GM23338 (cell line): Measurements from ENCODE around the gene ZNF438. TPM values are rescaled to one million over a fixed set of nuclear protein-coding genes. Genes with fewer than 3 reads are reported as not detected.

Experiments
- ATAC-seq: fragments of 200-7000 bp; cut with Tn5 transposase; 3 replicates; pipeline ENCODE4 v1.9.1; 2020
- DNase-seq: peaks from one replicate; pipeline ENCODE4 v3.0.0-alpha.2; 2015; ENCODE audit warnings: low spot score
- H2AFZ ChIP-seq: fragments of 200-600 bp; sonication (generic); 2 replicates; pipeline ENCODE4 v1.8.0; 2016; ENCODE audit warnings: antibody characterized with exemption, mild to moderate bottlenecking, moderate library complexity
- H3F3A ChIP-seq: fragments of 200-600 bp; sonication (generic); replicated peaks from 2 replicates; pipeline ENCODE4 v1.8.0; 2017; ENCODE audit warnings: antibody characterized with exemption, mixed run types, low read depth
- H3K27ac ChIP-seq: fragments of 200-600 bp; sonication (generic); 2 replicates; pipeline ENCODE4 v1.6.1; 2016; ENCODE audit warnings: low read depth
- H3K27me3 ChIP-seq: fragments of 200-600 bp; sonication (generic); 2 replicates; pipeline ENCODE4 v1.8.0; 2016; ENCODE audit warnings: mild to moderate bottlenecking, mixed run types, moderate library complexity; ENCODE audit not compliant: insufficient read depth
- H3K36me3 ChIP-seq: fragments of 200-600 bp; sonication (generic); 2 replicates; pipeline ENCODE4 v1.8.0; 2016; ENCODE audit warnings: mild to moderate bottlenecking; ENCODE audit not compliant: insufficient read depth
- H3K4me1 ChIP-seq: fragments of 200-600 bp; sonication (generic); 2 replicates; pipeline ENCODE4 v1.8.0; 2016; ENCODE audit warnings: mild to moderate bottlenecking, moderate library complexity; ENCODE audit not compliant: insufficient read depth
- H3K4me2 ChIP-seq: fragments of 200-600 bp; sonication (generic); 2 replicates; pipeline ENCODE4 v1.7.1; 2017; ENCODE audit warnings: mixed run types
- H3K4me3 ChIP-seq: fragments of 200-600 bp; sonication (generic); 2 replicates; pipeline ENCODE4 v1.6.1; 2016; ENCODE audit warnings: mixed run types
- H3K79me2 ChIP-seq: fragments of 200-600 bp; sonication (generic); replicated peaks from 2 replicates; pipeline ENCODE4 v1.8.0; 2017; ENCODE audit warnings: mild to moderate bottlenecking; ENCODE audit not compliant: insufficient read depth
- H3K9me2 ChIP-seq: fragments of 200-600 bp; sonication (generic); 2 replicates; pipeline ENCODE4 v1.8.0; 2017; ENCODE audit not compliant: insufficient read depth
- H4K20me1 ChIP-seq: fragments of 200-600 bp; sonication (generic); replicated peaks from 2 replicates; pipeline ENCODE4 v1.8.0; 2017; ENCODE audit warnings: mild to moderate bottlenecking; ENCODE audit not compliant: insufficient read depth
- H3K27ac Mint-ChIP-seq: 2 replicates; pipeline ENCODE4 v1.8.0; 2020; ENCODE audit warnings: inconsistent platforms, mild to moderate bottlenecking, moderate library complexity, mixed read lengths
- H3K27me3 Mint-ChIP-seq: 3 replicates; pipeline ENCODE4 v1.8.0; 2022; ENCODE audit warnings: low read depth, mild to moderate bottlenecking, moderate library complexity, mixed read lengths, inconsistent platforms; ENCODE audit not compliant: insufficient read depth, poor library complexity
- H3K36me3 Mint-ChIP-seq: 3 replicates; pipeline ENCODE4 v1.8.0; 2021; ENCODE audit warnings: low read depth, mild to moderate bottlenecking, inconsistent platforms, moderate library complexity, mixed read lengths
- H3K4me1 Mint-ChIP-seq: 3 replicates; pipeline ENCODE4 v1.8.0; 2020; ENCODE audit warnings: mild to moderate bottlenecking, inconsistent platforms, mixed read lengths
- H3K4me3 Mint-ChIP-seq: 3 replicates; pipeline ENCODE4 v1.8.0; 2021; ENCODE audit warnings: moderate library complexity, mild to moderate bottlenecking, inconsistent platforms, mixed read lengths
- H3K9me3 Mint-ChIP-seq: 3 replicates; pipeline ENCODE4 v1.8.0; 2020; ENCODE audit warnings: moderate library complexity, mild to moderate bottlenecking, inconsistent platforms, mixed read lengths
- CREB1 ChIP-seq: fragments of 250-450 bp; sonication (Bioruptor Pico); IDR thresholded peaks from 2 replicates; pipeline ENCODE4 v1.5.0; 2020; ENCODE audit warnings: low read depth, mild to moderate bottlenecking, moderate library complexity
- EZH2 ChIP-seq: fragments of 200-600 bp; sonication (generic); IDR thresholded peaks from one replicate; pipeline ENCODE4 v1.8.0; 2017; ENCODE audit warnings: antibody characterized with exemption, mild to moderate bottlenecking, low read depth; ENCODE audit not compliant: unreplicated experiment
- EZH2phosphoT487 ChIP-seq: fragments of 200-600 bp; sonication (generic); IDR thresholded peaks from one replicate; pipeline ENCODE4 v1.8.1; 2018; ENCODE audit warnings: antibody characterized with exemption; ENCODE audit not compliant: unreplicated experiment
- JUNB ChIP-seq: IDR thresholded peaks from one replicate; pipeline ENCODE4 v1.6.1; 2016; ENCODE audit warnings: antibody characterized with exemption; ENCODE audit not compliant: unreplicated experiment
- NANOG ChIP-seq: IDR thresholded peaks from 2 replicates; pipeline ENCODE4 v1.6.1; 2016; ENCODE audit warnings: antibody characterized with exemption, borderline replicate concordance
- POLR2AphosphoS5 ChIP-seq: IDR thresholded peaks from 2 replicates; pipeline ENCODE4 v1.6.1; 2016; ENCODE audit warnings: antibody characterized with exemption, low read depth
- STAT1 ChIP-seq: IDR thresholded peaks from one replicate; pipeline ENCODE4 v1.6.1; 2016; ENCODE audit warnings: antibody characterized with exemption; ENCODE audit not compliant: unreplicated experiment
- ZNF114 ChIP-seq: fragments of 250-450 bp; sonication (Bioruptor Pico); IDR thresholded peaks from 2 replicates; pipeline ENCODE4 v1.5.0; 2020; ENCODE audit warnings: mild to moderate bottlenecking, moderate library complexity
- ZNF331 ChIP-seq: fragments of 250-450 bp; sonication (Bioruptor Pico); IDR thresholded peaks from 2 replicates; pipeline ENCODE4 v1.5.0; 2020; ENCODE audit warnings: low read depth, mild to moderate bottlenecking, moderate library complexity
- polyA plus RNA-seq: library from polyadenylated mRNA; unstranded; fragments of >200 nt; fragmentation: Nextera tagmentation; extraction: Ambion mirVana; gene quantifications from 2 replicates; pipeline ENCODE4 v1.2.1, GENCODE V29; 2016
- total RNA-seq: library from RNA; depleted of rRNA; stranded (reverse); fragments of >200 nt; shearing (Covaris generic); gene quantifications from 2 replicates; pipeline ENCODE4 v1.2.3, GENCODE V29; 2014
- TF ChIP-seq, protein P1 (sequence below): IDR thresholded peaks from one replicate; pipeline ENCODE4 v1.6.1; 2018; ENCODE audit warnings: antibody characterized with exemption; ENCODE audit not compliant: unreplicated experiment
- TF ChIP-seq, protein P2 (sequence below), 2 experiments: fragments of 200-600 bp in 1 of 2; sonication (generic) in 1 of 2; conservative IDR thresholded peaks; 2 replicates each; pipeline versions ENCODE4 v1.5.1 to v1.6.1; 2016 to 2017; ENCODE audit warnings: antibody characterized with exemption in 2 of 2, low read depth in 2 of 2, mild to moderate bottlenecking in 2 of 2, moderate library complexity in 1 of 2
- TF ChIP-seq, protein P3 (sequence below): fragments of 250-450 bp; sonication (Bioruptor Pico); IDR thresholded peaks from 2 replicates; pipeline ENCODE4 v1.5.0; 2020; ENCODE audit warnings: mild to moderate bottlenecking, moderate library complexity
- TF ChIP-seq, protein P4 (sequence below): IDR thresholded peaks from 2 replicates; pipeline ENCODE4 v1.6.1; 2016; ENCODE audit warnings: antibody characterized with exemption

The ZNF438 gene
- total and polyA plus RNA-seq, 2 experiments from 2014 or later = 0.91 to 0.94 TPM

DNA sequence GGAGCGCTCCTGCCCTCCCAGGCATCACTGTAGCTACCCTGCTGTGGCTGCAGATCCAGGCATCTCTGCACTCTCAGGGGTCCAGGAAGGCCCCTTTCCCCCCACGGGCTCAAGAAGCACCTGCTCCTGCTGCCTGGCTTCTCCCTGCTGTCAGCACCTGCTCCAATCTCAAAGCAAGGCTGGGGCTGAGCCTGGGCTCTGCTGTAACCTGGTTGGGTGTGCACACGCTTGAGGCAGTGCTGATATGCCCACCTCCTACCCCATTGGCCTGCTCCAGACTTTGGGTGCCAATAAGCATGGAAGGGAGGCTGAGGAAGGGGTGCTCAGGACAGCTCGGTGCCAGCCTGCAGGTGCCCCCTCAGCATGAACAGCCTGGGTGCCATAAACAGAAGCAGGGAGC, 185.0 kb downstream of the ZNF438 start:
- peaks cover 12% of the 10 kb centered on the region for H3K9me3 Mint-ChIP-seq

More for the DNA sequence above, 185.0 kb downstream of the ZNF438 start:
- Mint-ChIP-seq H3K27ac (no peak overlapping the region), H3K36me3 (peaks cover 8% of the 10 kb centered on the region; the same call in 2 of the 3 replicates), H3K4me1 (no peaks in the 10 kb centered on the region; the same call in 2 of the 3 replicates), H3K4me3 (no peak overlapping the region), H3K27me3 (peaks cover 4% of the 10 kb centered on the region)
- H3K36me3 ChIP-seq = no peaks in the 10 kb centered on the region
- TF ChIP-seq JUNB = no peak
- TF ChIP-seq EZH2 = no peak
- TF ChIP-seq EZH2phosphoT487 = no peak
- TF ChIP-seq, protein P1, sequence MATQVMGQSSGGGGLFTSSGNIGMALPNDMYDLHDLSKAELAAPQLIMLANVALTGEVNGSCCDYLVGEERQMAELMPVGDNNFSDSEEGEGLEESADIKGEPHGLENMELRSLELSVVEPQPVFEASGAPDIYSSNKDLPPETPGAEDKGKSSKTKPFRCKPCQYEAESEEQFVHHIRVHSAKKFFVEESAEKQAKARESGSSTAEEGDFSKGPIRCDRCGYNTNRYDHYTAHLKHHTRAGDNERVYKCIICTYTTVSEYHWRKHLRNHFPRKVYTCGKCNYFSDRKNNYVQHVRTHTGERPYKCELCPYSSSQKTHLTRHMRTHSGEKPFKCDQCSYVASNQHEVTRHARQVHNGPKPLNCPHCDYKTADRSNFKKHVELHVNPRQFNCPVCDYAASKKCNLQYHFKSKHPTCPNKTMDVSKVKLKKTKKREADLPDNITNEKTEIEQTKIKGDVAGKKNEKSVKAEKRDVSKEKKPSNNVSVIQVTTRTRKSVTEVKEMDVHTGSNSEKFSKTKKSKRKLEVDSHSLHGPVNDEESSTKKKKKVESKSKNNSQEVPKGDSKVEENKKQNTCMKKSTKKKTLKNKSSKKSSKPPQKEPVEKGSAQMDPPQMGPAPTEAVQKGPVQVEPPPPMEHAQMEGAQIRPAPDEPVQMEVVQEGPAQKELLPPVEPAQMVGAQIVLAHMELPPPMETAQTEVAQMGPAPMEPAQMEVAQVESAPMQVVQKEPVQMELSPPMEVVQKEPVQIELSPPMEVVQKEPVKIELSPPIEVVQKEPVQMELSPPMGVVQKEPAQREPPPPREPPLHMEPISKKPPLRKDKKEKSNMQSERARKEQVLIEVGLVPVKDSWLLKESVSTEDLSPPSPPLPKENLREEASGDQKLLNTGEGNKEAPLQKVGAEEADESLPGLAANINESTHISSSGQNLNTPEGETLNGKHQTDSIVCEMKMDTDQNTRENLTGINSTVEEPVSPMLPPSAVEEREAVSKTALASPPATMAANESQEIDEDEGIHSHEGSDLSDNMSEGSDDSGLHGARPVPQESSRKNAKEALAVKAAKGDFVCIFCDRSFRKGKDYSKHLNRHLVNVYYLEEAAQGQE = no peak
- TF ChIP-seq, protein P2, sequence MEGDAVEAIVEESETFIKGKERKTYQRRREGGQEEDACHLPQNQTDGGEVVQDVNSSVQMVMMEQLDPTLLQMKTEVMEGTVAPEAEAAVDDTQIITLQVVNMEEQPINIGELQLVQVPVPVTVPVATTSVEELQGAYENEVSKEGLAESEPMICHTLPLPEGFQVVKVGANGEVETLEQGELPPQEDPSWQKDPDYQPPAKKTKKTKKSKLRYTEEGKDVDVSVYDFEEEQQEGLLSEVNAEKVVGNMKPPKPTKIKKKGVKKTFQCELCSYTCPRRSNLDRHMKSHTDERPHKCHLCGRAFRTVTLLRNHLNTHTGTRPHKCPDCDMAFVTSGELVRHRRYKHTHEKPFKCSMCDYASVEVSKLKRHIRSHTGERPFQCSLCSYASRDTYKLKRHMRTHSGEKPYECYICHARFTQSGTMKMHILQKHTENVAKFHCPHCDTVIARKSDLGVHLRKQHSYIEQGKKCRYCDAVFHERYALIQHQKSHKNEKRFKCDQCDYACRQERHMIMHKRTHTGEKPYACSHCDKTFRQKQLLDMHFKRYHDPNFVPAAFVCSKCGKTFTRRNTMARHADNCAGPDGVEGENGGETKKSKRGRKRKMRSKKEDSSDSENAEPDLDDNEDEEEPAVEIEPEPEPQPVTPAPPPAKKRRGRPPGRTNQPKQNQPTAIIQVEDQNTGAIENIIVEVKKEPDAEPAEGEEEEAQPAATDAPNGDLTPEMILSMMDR (conservative IDR thresholded peaks at IDR 0.05; ENCODE audit: low read depth in 2 of 2) = no peak
- TF ChIP-seq, protein P3, sequence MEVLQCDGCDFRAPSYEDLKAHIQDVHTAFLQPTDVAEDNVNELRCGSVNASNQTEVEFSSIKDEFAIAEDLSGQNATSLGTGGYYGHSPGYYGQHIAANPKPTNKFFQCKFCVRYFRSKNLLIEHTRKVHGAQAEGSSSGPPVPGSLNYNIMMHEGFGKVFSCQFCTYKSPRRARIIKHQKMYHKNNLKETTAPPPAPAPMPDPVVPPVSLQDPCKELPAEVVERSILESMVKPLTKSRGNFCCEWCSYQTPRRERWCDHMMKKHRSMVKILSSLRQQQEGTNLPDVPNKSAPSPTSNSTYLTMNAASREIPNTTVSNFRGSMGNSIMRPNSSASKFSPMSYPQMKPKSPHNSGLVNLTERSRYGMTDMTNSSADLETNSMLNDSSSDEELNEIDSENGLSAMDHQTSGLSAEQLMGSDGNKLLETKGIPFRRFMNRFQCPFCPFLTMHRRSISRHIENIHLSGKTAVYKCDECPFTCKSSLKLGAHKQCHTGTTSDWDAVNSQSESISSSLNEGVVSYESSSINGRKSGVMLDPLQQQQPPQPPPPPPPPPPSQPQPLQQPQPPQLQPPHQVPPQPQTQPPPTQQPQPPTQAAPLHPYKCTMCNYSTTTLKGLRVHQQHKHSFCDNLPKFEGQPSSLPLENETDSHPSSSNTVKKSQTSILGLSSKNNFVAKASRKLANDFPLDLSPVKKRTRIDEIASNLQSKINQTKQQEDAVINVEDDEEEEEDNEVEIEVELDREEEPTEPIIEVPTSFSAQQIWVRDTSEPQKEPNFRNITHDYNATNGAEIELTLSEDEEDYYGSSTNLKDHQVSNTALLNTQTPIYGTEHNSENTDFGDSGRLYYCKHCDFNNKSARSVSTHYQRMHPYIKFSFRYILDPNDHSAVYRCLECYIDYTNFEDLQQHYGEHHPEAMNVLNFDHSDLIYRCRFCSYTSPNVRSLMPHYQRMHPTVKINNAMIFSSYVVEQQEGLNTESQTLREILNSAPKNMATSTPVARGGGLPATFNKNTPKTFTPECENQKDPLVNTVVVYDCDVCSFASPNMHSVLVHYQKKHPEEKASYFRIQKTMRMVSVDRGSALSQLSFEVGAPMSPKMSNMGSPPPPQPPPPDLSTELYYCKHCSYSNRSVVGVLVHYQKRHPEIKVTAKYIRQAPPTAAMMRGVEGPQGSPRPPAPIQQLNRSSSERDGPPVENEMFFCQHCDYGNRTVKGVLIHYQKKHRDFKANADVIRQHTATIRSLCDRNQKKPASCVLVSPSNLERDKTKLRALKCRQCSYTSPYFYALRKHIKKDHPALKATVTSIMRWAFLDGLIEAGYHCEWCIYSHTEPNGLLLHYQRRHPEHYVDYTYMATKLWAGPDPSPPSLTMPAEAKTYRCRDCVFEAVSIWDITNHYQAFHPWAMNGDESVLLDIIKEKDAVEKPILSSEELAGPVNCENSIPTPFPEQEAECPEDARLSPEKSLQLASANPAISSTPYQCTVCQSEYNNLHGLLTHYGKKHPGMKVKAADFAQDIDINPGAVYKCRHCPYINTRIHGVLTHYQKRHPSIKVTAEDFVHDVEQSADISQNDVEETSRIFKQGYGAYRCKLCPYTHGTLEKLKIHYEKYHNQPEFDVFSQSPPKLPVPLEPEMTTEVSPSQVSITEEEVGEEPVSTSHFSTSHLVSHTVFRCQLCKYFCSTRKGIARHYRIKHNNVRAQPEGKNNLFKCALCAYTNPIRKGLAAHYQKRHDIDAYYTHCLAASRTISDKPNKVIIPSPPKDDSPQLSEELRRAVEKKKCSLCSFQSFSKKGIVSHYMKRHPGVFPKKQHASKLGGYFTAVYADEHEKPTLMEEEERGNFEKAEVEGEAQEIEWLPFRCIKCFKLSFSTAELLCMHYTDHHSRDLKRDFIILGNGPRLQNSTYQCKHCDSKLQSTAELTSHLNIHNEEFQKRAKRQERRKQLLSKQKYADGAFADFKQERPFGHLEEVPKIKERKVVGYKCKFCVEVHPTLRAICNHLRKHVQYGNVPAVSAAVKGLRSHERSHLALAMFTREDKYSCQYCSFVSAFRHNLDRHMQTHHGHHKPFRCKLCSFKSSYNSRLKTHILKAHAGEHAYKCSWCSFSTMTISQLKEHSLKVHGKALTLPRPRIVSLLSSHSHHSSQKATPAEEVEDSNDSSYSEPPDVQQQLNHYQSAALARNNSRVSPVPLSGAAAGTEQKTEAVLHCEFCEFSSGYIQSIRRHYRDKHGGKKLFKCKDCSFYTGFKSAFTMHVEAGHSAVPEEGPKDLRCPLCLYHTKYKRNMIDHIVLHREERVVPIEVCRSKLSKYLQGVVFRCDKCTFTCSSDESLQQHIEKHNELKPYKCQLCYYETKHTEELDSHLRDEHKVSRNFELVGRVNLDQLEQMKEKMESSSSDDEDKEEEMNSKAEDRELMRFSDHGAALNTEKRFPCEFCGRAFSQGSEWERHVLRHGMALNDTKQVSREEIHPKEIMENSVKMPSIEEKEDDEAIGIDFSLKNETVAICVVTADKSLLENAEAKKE (CRISPR knock-in tag) = no peak
- no peak for TF ChIP-seq ZNF331 (CRISPR knock-in tag)
- TF ChIP-seq STAT1 = no peak
- no peak for TF ChIP-seq ZNF114 (CRISPR knock-in tag)
- no peak for TF ChIP-seq POLR2AphosphoS5
- no peak for TF ChIP-seq CREB1 (CRISPR knock-in tag)
- no peak for TF ChIP-seq NANOG
- TF ChIP-seq, protein P4, sequence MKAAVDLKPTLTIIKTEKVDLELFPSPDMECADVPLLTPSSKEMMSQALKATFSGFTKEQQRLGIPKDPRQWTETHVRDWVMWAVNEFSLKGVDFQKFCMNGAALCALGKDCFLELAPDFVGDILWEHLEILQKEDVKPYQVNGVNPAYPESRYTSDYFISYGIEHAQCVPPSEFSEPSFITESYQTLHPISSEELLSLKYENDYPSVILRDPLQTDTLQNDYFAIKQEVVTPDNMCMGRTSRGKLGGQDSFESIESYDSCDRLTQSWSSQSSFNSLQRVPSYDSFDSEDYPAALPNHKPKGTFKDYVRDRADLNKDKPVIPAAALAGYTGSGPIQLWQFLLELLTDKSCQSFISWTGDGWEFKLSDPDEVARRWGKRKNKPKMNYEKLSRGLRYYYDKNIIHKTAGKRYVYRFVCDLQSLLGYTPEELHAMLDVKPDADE = no peak
- H3K4me1 ChIP-seq = no peaks in the 10 kb centered on the region
- 0 out of 2 replicates have a peak, but pooled peaks cover 3% of the 10 kb centered on the region for H3K9me2 ChIP-seq
- no peak overlapping the region for H3K4me2 ChIP-seq
- no peak for DNase-seq
- H3K27ac ChIP-seq = no peak overlapping the region
- no peak for ATAC-seq
- H3F3A ChIP-seq = no peaks in the 10 kb centered on the region
- no peaks in the 10 kb centered on the region for H3K79me2 ChIP-seq
- H4K20me1 ChIP-seq = no peaks in the 10 kb centered on the region
- H3K27me3 ChIP-seq = no peaks in the 10 kb centered on the region
- H2AFZ ChIP-seq = no peak overlapping the region
- H3K4me3 ChIP-seq = no peak overlapping the region
